CD4-positive, CD25-positive, alpha-beta regulatory T cell (primary cell): ENCODE results near the gene EYA2. TPM values are rescaled to one million over a fixed set of nuclear protein-coding genes. Genes with fewer than 3 reads are reported as not detected.
"Not testable (repeated sequence)": the region's sequence is repeated elsewhere in the genome, so short reads cannot be mapped to it uniquely, and the experiment has no call there.

Source experiments
- ATAC-seq, 2 donors: fragments of 150-1000 bp; cut with Tn5 transposase; one replicate each; pipeline ENCODE4 v1.10.0; 2021; ENCODE audit warnings: low read depth in 2 of 2, moderate number of reproducible peaks in 2 of 2, moderate library complexity in 1 of 2
- DNase-seq, 3 donors: peaks; one replicate each; pipeline versions ENCODE4 v3.0.0 to v3.0.0-alpha.2; 2012 to 2022; ENCODE audit warnings: mixed read lengths in 1 of 3
- H3K27ac ChIP-seq: one replicate; pipeline ENCODE4 v1.7.0; 2013; ENCODE audit warnings: mild to moderate bottlenecking, low read length; ENCODE audit not compliant: insufficient read depth, poor library complexity, severe bottlenecking
- H3K27me3 ChIP-seq: one replicate; pipeline ENCODE4 v1.7.0; 2013; ENCODE audit warnings: low read length; ENCODE audit not compliant: control insufficient read depth, insufficient read depth
- H3K36me3 ChIP-seq: one replicate; pipeline ENCODE4 v1.7.0; 2013; ENCODE audit warnings: mild to moderate bottlenecking, low read length, moderate library complexity; ENCODE audit not compliant: control insufficient read depth, insufficient read depth
- H3K4me1 ChIP-seq: 2 replicates; pipeline ENCODE4 v1.7.0; 2013; ENCODE audit warnings: mild to moderate bottlenecking, low read length; ENCODE audit not compliant: insufficient read depth, control insufficient read depth, poor library complexity, severe bottlenecking
- H3K4me3 ChIP-seq: one replicate; pipeline ENCODE4 v1.7.0; 2013; ENCODE audit warnings: low read depth, mild to moderate bottlenecking, low read length, moderate library complexity
- H3K9me3 ChIP-seq, 2 experiments: 1 replicate in 1 of 2; 2 replicates in 1 of 2; pipeline ENCODE4 v1.7.0; 2013; ENCODE audit warnings: low read length in 2 of 2, mild to moderate bottlenecking in 1 of 2, moderate library complexity in 1 of 2; ENCODE audit not compliant: control insufficient read depth in 2 of 2
- H3K27ac Mint-ChIP-seq, 3 donors: one replicate each; pipeline ENCODE4 v1.8.0; 2020 to 2022; ENCODE audit warnings: mild to moderate bottlenecking in 3 of 3, mixed read lengths in 3 of 3, moderate library complexity in 2 of 3
- H3K27me3 Mint-ChIP-seq: one replicate; pipeline ENCODE4 v1.8.0; 2022; ENCODE audit warnings: mild to moderate bottlenecking, mixed read lengths
- H3K36me3 Mint-ChIP-seq: one replicate; pipeline ENCODE4 v1.8.0; 2020; ENCODE audit warnings: mixed read lengths
- H3K4me1 Mint-ChIP-seq, 4 donors: one replicate each; pipeline ENCODE4 v1.8.0; 2020 to 2022; ENCODE audit warnings: mixed read lengths in 4 of 4, mild to moderate bottlenecking in 1 of 4
- H3K4me3 Mint-ChIP-seq, 4 donors: one replicate each; pipeline ENCODE4 v1.8.0; 2020 to 2022; ENCODE audit warnings: mild to moderate bottlenecking in 4 of 4, mixed read lengths in 4 of 4, moderate library complexity in 3 of 4
- H3K9me3 Mint-ChIP-seq, 7 donors: one replicate each; pipeline ENCODE4 v1.8.0; 2020 to 2022; ENCODE audit warnings: mixed read lengths in 7 of 7, mild to moderate bottlenecking in 3 of 7, moderate library complexity in 2 of 7
- polyA plus RNA-seq, 4 donors: library from polyadenylated mRNA; unstranded; fragments of 300-500 nt; fragmentation: Illumina TruSeq; gene quantifications; one replicate each; pipeline ENCODE4 v1.2.3, GENCODE V29; 2021
- total RNA-seq: library from RNA; stranded (reverse); gene quantifications from one replicate; pipeline ENCODE4 v1.2.3, GENCODE V29; 2022

EYA2 gene
- total and polyA plus RNA-seq, 5 donors from 2014 or later, result not detected

- DNase-seq, H3K27ac Mint-ChIP-seq, H3K36me3 ChIP-seq, ATAC-seq, H3K4me1 Mint-ChIP-seq, H3K27me3 Mint-ChIP-seq, H3K27ac ChIP-seq, H3K27me3 ChIP-seq, H3K4me3 ChIP-seq, H3K36me3 Mint-ChIP-seq, H3K9me3 ChIP-seq, H3K4me3 Mint-ChIP-seq, H3K4me1 ChIP-seq: not testable (repeated sequence)
- H3K9me3 Mint-ChIP-seq, result peaks cover 0 to 10% (median 0%) of the 10 kb centered on the region in 7 donors
These were observed 67.3 kb downstream of the EYA2 start for GRCh38 chr20:46961968-46962367.

GRCh38 chr20:46962452-46963195 is 68.0 kb downstream of the EYA2 start:
- H3K4me3 ChIP-seq, result no peak overlapping the region
- no peaks in the 10 kb centered on the region for H3K4me1 Mint-ChIP-seq
- no peak for ATAC-seq
- no peaks in the 10 kb centered on the region for H3K9me3 ChIP-seq
- no peaks in the 10 kb centered on the region for H3K4me1 ChIP-seq
- H3K9me3 Mint-ChIP-seq, result peaks cover 0 to 7% (median 0%) of the 10 kb centered on the region in 7 donors
- H3K27ac Mint-ChIP-seq, result no peak overlapping the region
- H3K36me3 ChIP-seq, result no peaks in the 10 kb centered on the region
- no peaks in the 10 kb centered on the region for H3K36me3 Mint-ChIP-seq
- no peaks in the 10 kb centered on the region for H3K27me3 ChIP-seq
- no peak for DNase-seq
- H3K4me3 Mint-ChIP-seq, result no peak overlapping the region
- H3K27me3 Mint-ChIP-seq, result no peaks in the 10 kb centered on the region
- no peak overlapping the region for H3K27ac ChIP-seq

- no peak overlapping the region for H3K27ac ChIP-seq
- no peaks in the 10 kb centered on the region for H3K4me1 Mint-ChIP-seq
- H3K4me3 ChIP-seq, result no peak overlapping the region
- peaks cover 0 to 7% (median 0%) of the 10 kb centered on the region in 7 donors for H3K9me3 Mint-ChIP-seq
- H3K36me3 Mint-ChIP-seq, result no peaks in the 10 kb centered on the region
- H3K4me3 Mint-ChIP-seq, result no peak overlapping the region
- no peaks in the 10 kb centered on the region for H3K27me3 Mint-ChIP-seq
- no peak for ATAC-seq
- no peaks in the 10 kb centered on the region for H3K9me3 ChIP-seq
- H3K27ac Mint-ChIP-seq, result peak overlapping the region in 1 of 3 donors; percentile 46
- no peaks in the 10 kb centered on the region for H3K27me3 ChIP-seq
- H3K36me3 ChIP-seq, result no peaks in the 10 kb centered on the region
- H3K4me1 ChIP-seq, result no peaks in the 10 kb centered on the region
- DNase-seq, result no peak
These were observed 68.5 kb downstream of the EYA2 start for GRCh38 chr20:46963196-46963529.

DNA sequence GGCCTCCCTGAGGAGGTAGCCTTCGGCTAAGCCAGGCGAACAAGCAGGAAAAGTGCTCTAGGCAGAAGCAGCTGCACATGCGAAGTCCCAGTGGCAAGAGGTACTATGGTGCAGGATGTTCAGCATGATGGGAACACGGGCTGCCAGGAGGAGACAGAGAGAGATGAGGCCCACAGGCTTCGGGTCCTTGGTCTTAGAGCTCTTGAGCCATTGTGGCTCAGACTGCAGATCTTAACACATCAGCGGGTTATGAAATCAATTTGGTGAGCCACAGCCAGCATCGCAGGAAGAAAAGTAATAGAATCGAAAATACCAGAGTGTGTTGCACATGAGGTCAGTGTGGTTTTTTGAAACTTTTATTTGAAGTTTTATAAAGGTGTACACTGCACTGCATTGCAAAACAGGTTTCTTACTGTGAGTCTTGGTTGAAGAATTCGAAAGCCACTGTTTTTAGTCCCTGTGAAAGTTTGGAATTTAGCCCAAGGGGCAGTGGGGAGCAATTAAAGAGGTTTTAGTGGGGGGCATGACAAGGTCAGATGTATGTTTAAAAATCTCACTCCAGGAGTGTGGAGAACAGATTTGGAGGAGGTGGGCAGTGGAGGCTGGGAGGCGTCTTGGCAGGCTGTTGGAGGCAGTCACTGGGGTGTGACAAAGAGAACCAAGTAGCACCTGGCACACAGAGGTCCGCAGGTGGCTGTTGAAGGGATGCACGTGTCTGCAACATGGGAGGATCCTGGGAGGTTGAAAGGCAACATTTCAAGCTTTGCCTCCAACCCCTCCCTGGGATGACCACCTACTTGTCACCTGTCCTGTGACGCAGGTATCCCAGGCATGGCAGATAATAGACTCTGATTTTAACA is 69.3 kb downstream of the EYA2 start:
- H3K36me3 ChIP-seq, result no peaks in the 10 kb centered on the region
- no peaks in the 10 kb centered on the region for H3K4me1 ChIP-seq
- Mint-ChIP-seq H3K9me3 (peaks cover 0 to 7% (median 0%) of the 10 kb centered on the region in 7 donors), H3K27ac (no peak overlapping the region), H3K4me1 (no peaks in the 10 kb centered on the region), H3K27me3 (no peaks in the 10 kb centered on the region), H3K36me3 (no peaks in the 10 kb centered on the region), H3K4me3 (no peak overlapping the region)
- no peaks in the 10 kb centered on the region for H3K27me3 ChIP-seq
- DNase-seq, result no peak
- H3K27ac ChIP-seq, result no peak overlapping the region
- H3K4me3 ChIP-seq, result no peak overlapping the region
- ATAC-seq, result no peak
- no peaks in the 10 kb centered on the region for H3K9me3 ChIP-seq

GRCh38 chr20:46964618-46965455 is 70.2 kb downstream of the EYA2 start:
- Histone ChIP-seq H3K4me1 (no peaks in the 10 kb centered on the region), H3K36me3 (no peaks in the 10 kb centered on the region), H3K4me3 (no peak overlapping the region), H3K27me3 (no peaks in the 10 kb centered on the region), H3K9me3 (no peaks in the 10 kb centered on the region), H3K27ac (no peak overlapping the region)
- no peak for ATAC-seq
- Mint-ChIP-seq H3K36me3 (no peaks in the 10 kb centered on the region), H3K4me1 (no peaks in the 10 kb centered on the region), H3K9me3 (peaks cover 0 to 7% (median 0%) of the 10 kb centered on the region in 7 donors), H3K27ac (no peak overlapping the region), H3K4me3 (no peak overlapping the region), H3K27me3 (no peaks in the 10 kb centered on the region)
- DNase-seq, result no peak

GRCh38 chr20:46965477-46965876 is 70.8 kb downstream of the EYA2 start:
- no peak for DNase-seq
- no peaks in the 10 kb centered on the region for H3K4me1 Mint-ChIP-seq
- no peak for ATAC-seq
- H3K27ac Mint-ChIP-seq, result no peak overlapping the region
- H3K9me3 Mint-ChIP-seq, result peaks cover 0 to 5% (median 0%) of the 10 kb centered on the region in 7 donors
- Histone ChIP-seq H3K4me1 (no peaks in the 10 kb centered on the region), H3K27me3 (no peaks in the 10 kb centered on the region), H3K27ac (no peak overlapping the region), H3K4me3 (no peak overlapping the region), H3K9me3 (no peaks in the 10 kb centered on the region), H3K36me3 (no peaks in the 10 kb centered on the region)
- H3K36me3 Mint-ChIP-seq, result no peaks in the 10 kb centered on the region
- H3K27me3 Mint-ChIP-seq, result no peaks in the 10 kb centered on the region
- no peak overlapping the region for H3K4me3 Mint-ChIP-seq

- DNase-seq (no peak), ATAC-seq (no peak)
- Histone ChIP-seq H3K27me3 (peaks cover 3% of the 10 kb centered on the region), H3K36me3 (no peaks in the 10 kb centered on the region), H3K4me3 (no peak overlapping the region), H3K4me1 (no peaks in the 10 kb centered on the region), H3K9me3 (no peaks in the 10 kb centered on the region), H3K27ac (no peak overlapping the region)
- Mint-ChIP-seq H3K36me3 (no peaks in the 10 kb centered on the region), H3K27ac (no peak overlapping the region), H3K4me3 (no peak overlapping the region), H3K9me3 (peaks cover 0 to 5% (median 0%) of the 10 kb centered on the region in 7 donors), H3K27me3 (peaks cover 4% of the 10 kb centered on the region), H3K4me1 (peaks cover 0 to 8% (median 3%) of the 10 kb centered on the region in 4 donors)
These were observed 73.0 kb downstream of the EYA2 start for GRCh38 chr20:46967646-46968045.
